ENCODE data around the gene GUK1. TPM values are rescaled to one million over a fixed set of nuclear protein-coding genes. Genes with fewer than 3 reads are reported as not detected.

GUK1 gene
- polyA plus RNA-seq, 1 experiment: 373 TPM

DNA sequence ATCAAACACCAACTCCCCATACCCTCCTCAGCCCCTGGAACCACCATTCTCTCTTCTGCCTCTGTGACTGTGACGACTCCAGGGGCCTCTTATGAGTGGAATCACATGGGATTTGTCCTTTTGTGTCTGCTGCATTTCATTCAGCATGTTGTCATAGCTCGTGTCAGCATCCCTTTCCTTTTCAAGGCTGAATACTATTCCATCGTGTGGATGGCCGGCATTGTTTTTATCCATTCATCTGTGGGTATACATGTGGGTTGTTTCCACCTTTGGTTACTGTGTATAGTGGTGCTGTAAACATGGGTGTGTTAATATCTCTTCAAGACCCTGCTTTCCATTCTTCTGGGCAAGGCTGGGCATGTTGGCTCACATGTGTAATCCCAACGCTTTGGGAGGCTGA, 50.7 kb downstream of the GUK1 start:
- Histone ChIP-seq H3K36me3 (ENCODE audit: control insufficient read depth, insufficient read depth, low read length) (no peaks in the 10 kb centered on the region), H3K4me3 (ENCODE audit: low read depth, low read length) (no peak overlapping the region), H3K27me3 (ENCODE audit: control insufficient read depth, insufficient read depth, low read length) (no peaks in the 10 kb centered on the region)
- TF ChIP-seq, protein P1, sequence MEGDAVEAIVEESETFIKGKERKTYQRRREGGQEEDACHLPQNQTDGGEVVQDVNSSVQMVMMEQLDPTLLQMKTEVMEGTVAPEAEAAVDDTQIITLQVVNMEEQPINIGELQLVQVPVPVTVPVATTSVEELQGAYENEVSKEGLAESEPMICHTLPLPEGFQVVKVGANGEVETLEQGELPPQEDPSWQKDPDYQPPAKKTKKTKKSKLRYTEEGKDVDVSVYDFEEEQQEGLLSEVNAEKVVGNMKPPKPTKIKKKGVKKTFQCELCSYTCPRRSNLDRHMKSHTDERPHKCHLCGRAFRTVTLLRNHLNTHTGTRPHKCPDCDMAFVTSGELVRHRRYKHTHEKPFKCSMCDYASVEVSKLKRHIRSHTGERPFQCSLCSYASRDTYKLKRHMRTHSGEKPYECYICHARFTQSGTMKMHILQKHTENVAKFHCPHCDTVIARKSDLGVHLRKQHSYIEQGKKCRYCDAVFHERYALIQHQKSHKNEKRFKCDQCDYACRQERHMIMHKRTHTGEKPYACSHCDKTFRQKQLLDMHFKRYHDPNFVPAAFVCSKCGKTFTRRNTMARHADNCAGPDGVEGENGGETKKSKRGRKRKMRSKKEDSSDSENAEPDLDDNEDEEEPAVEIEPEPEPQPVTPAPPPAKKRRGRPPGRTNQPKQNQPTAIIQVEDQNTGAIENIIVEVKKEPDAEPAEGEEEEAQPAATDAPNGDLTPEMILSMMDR (IDR thresholded peaks at IDR 0.05; ENCODE audit: insufficient read depth, low read depth, low read length): no peak
- CTCF ChIA-PET: no interaction called here
- POLR2A ChIA-PET: no interaction called here
- no peak for DNase-seq (ENCODE audit: low read depth)

DNA sequence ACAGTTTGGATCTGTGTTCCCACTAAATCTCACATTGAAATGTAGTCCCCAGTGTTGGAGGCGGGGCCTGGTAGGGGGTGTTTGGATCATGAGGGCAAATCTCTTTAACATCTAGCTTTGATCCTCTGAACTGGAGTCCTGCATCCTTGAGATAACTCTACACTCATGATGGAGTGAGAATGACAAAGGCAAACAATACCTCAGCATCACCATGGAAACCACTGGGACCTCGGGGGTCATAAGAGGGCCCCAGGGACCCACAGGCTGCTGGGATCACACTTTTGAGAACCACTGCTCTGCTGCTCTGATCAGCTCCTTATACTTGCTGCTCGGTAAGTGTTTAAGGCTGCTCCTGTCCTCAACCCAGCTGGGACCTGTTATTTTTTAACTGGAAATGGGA, 54.4 kb downstream of the GUK1 start:
- Histone ChIP-seq H3K36me3 (ENCODE audit: control insufficient read depth, insufficient read depth, low read length) (no peaks in the 10 kb centered on the region), H3K4me3 (ENCODE audit: low read depth, low read length) (no peak overlapping the region), H3K27me3 (ENCODE audit: control insufficient read depth, insufficient read depth, low read length) (no peaks in the 10 kb centered on the region)
- ChIA-PET POLR2A (no interaction called here), CTCF (interaction anchor here (1.1 kb wide), 1 partner anchor 65 kb away, joined by 3 read pairs; no protein-coding TSS in a partner anchor)
- TF ChIP-seq, protein P1 (IDR thresholded peaks at IDR 0.05; ENCODE audit: insufficient read depth, low read depth, low read length): no peak
- no peak for DNase-seq (ENCODE audit: low read depth)

DNA sequence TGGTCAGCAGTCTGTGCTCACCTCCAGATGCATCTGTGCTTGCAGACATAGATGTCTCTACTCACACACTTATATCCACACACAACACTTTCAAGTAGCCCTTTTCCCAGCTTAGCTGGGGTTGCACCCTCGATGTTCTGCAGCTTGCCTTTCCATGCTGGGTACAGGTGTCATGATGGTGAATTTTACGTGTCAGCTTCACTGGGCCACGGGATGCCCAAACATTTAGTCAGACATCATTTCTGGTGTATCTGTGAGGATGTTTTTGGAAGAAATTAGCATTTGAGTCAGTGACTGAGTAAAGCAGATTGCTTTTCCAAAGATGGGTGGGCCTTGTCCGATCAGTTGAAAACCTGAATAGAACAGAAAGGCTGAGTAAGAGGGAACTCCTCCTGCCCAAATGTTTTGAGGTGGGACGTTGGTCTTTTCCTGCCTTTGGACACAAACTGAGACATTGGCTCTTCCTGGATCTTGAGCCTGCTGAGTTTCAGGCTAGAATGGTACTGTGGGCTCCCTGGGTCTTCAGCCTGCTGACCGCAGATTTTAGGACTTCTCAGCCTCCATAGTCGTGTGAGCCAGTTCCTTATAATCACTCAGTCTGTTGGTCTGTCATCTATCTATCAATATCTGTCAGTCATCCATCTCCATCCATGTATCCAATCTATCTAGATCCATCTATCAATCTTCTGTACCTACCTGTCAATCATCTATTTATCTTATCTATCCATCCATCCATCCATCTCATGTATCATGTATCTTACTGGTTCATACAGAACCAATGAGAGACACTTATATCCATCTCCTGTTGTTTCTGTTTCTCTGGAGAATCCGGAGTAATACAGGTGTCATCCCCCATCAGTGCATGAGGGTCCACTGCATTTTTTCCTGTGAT, 55.1 kb downstream of the GUK1 start:
- no peak overlapping the region for H3K4me3 ChIP-seq (ENCODE audit: low read depth, low read length)
- TF ChIP-seq, protein P1 (IDR thresholded peaks at IDR 0.05; ENCODE audit: insufficient read depth, low read depth, low read length): no peak
- DNase-seq (ENCODE audit: low read depth): no peak
- POLR2A ChIA-PET: no interaction called here
- CTCF ChIA-PET: no interaction called here
- no peaks in the 10 kb centered on the region for H3K27me3 ChIP-seq (ENCODE audit: control insufficient read depth, insufficient read depth, low read length)
- no peaks in the 10 kb centered on the region for H3K36me3 ChIP-seq (ENCODE audit: control insufficient read depth, insufficient read depth, low read length)

DNA sequence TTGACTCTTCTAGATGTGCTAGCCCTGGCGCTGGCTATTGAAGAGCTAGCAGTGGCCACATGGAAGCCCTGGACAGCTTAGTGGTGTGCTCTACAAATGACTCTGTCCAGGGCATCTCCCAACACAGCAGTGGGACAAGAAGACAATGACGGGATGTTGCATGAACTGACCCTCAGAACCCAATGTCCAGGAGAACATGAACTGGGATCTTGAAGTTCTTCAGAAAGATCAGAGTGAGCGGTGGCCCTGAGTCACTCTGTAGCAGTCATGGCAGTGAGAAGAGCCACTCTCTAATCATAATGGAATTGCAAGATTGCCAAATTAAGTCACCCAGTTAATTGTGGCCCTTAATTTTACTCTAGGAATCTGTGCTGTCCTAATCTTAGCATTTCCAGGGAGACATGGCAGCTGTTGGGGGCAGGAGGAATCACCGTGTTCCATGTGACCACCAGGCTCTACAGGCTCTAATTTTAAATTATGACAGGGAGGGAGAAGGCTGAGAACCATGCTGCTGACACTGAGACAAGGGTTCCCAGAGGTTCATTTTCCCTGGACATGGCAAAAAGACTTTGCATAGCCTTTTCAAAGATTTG, 57.6 kb downstream of the GUK1 start:
- DNase-seq (ENCODE audit: low read depth): no peak
- POLR2A ChIA-PET: no interaction called here
- CTCF ChIA-PET: no interaction called here
- TF ChIP-seq, protein P1 (IDR thresholded peaks at IDR 0.05; ENCODE audit: insufficient read depth, low read depth, low read length): no peak
- Histone ChIP-seq H3K36me3 (ENCODE audit: control insufficient read depth, insufficient read depth, low read length) (no peaks in the 10 kb centered on the region), H3K27me3 (ENCODE audit: control insufficient read depth, insufficient read depth, low read length) (no peaks in the 10 kb centered on the region), H3K4me3 (ENCODE audit: low read depth, low read length) (no peak overlapping the region)

Small RNAs within 50 kb of the gene (small RNA-seq; reads per million reads assigned to genes)
- not detected for gene AL359510.1 (ENCODE audit: insufficient read length, low read depth, low replicate concordance)

Other genes with a start within 250 kb of the GUK1 start
- 0.85 and 1.5 TPM in 2 replicates for gene WNT9A, start 192.3 kb upstream of the GUK1 start, polyA plus RNA-seq (2011; rRNA removed)
- not detected in 2 replicates for gene WNT3A, start 133.3 kb upstream of the GUK1 start, polyA plus RNA-seq (2011; rRNA removed)
- 539 and 933 TPM in 2 replicates for gene ARF1, start 57.6 kb upstream of the GUK1 start, polyA plus RNA-seq (2011; rRNA removed)
- 4.2 and 6.2 TPM in 2 replicates for gene C1orf35, start 37.0 kb upstream of the GUK1 start, polyA plus RNA-seq (2011; rRNA removed)
- 50.8 and 80.8 TPM in 2 replicates for gene MRPL55, start 31.0 kb upstream of the GUK1 start, polyA plus RNA-seq (2011; rRNA removed)
- 0.77 and 0.92 TPM in 2 replicates for gene GJC2, start 9.7 kb downstream of the GUK1 start, polyA plus RNA-seq (2011; rRNA removed)
- 1.2 and 2.8 TPM in 2 replicates for gene IBA57, start 25.5 kb downstream of the GUK1 start, polyA plus RNA-seq (2011; rRNA removed)
- gene OBSCN, start 67.8 kb downstream of the GUK1 start, polyA plus RNA-seq (2011; rRNA removed): 2.9 and 3.8 TPM in 2 replicates

All from BJ (cell line).